Endodermal cell (in vitro differentiated cells): Measurements from ENCODE around the gene WDR54. TPM values are rescaled to one million over a fixed set of nuclear protein-coding genes. Genes with fewer than 3 reads are reported as not detected.
"Not testable (repeated sequence)": the region's sequence is repeated elsewhere in the genome, so short reads cannot be mapped to it uniquely, and the experiment has no call there.

Source experiments
- DNase-seq: peaks from one replicate; pipeline ENCODE4 v3.0.0-alpha.2; 2017
- H3K27ac ChIP-seq: 2 replicates; pipeline ENCODE4 v1.5.1; 2013; ENCODE audit warnings: mild to moderate bottlenecking, low read depth, low read length, moderate library complexity
- H3K27me3 ChIP-seq: 2 replicates; pipeline ENCODE4 v1.6.1; 2013; ENCODE audit warnings: mild to moderate bottlenecking, low read length, moderate library complexity; ENCODE audit not compliant: insufficient read depth, control insufficient read depth, poor library complexity, severe bottlenecking
- H3K36me3 ChIP-seq: 2 replicates; pipeline ENCODE4 v1.7.0; 2013; ENCODE audit warnings: mild to moderate bottlenecking, low read length, moderate library complexity; ENCODE audit not compliant: control insufficient read depth, insufficient read depth
- H3K4me1 ChIP-seq: one replicate; pipeline ENCODE4 v1.7.0; 2013; ENCODE audit warnings: low read length; ENCODE audit not compliant: control insufficient read depth, insufficient read depth
- H3K4me3 ChIP-seq: 2 replicates; pipeline ENCODE4 v1.5.1; 2013; ENCODE audit warnings: mild to moderate bottlenecking, low read length, moderate library complexity
- H3K9ac ChIP-seq: 2 replicates; pipeline ENCODE4 v1.6.1; 2013; ENCODE audit warnings: mild to moderate bottlenecking, low read length, moderate library complexity; ENCODE audit not compliant: poor library complexity, severe bottlenecking; ENCODE audit errors: extremely low read depth
- H3K9me3 ChIP-seq: 2 replicates; pipeline ENCODE4 v1.6.1; 2013; ENCODE audit warnings: mild to moderate bottlenecking, low read length, moderate library complexity; ENCODE audit not compliant: control insufficient read depth
- H3K27ac Mint-ChIP-seq: 2 replicates; pipeline ENCODE4 v1.8.0; 2020; ENCODE audit warnings: mixed read lengths
- H3K27me3 Mint-ChIP-seq: 2 replicates; pipeline ENCODE4 v1.8.0; 2021; ENCODE audit warnings: mild to moderate bottlenecking, mixed read lengths; ENCODE audit not compliant: insufficient read depth
- H3K36me3 Mint-ChIP-seq: 2 replicates; pipeline ENCODE4 v1.8.0; 2020; ENCODE audit warnings: low read depth, mixed read lengths
- H3K4me1 Mint-ChIP-seq: 2 replicates; pipeline ENCODE4 v1.8.0; 2020; ENCODE audit warnings: mixed read lengths
- H3K4me3 Mint-ChIP-seq: 2 replicates; pipeline ENCODE4 v1.8.0; 2020; ENCODE audit warnings: mild to moderate bottlenecking, moderate library complexity, mixed read lengths
- H3K9me3 Mint-ChIP-seq: 2 replicates; pipeline ENCODE4 v1.8.0; 2020; ENCODE audit warnings: mild to moderate bottlenecking, mixed read lengths
- WGBS, 2 experiments: methylation state at CpG; one replicate each; pipeline versions ENCODE4 v1.1.5 to v1.1.7; 2013; ENCODE audit warnings: missing lambda C conversion rate in 2 of 2, mixed read lengths in 1 of 2; ENCODE audit not compliant: insufficient coverage in 1 of 2, insufficient read length in 1 of 2; 5-methylcytosine and 5-hydroxymethylcytosine counted together
- total RNA-seq, 2 donors: library from RNA; stranded (reverse); fragmentation: NEBNext Ultra II Directional in 1 of 2; extraction: Animal tissue kit (Norgen Biotek cat#: 25700) in 1 of 2; gene quantifications; 2 replicates in 1 of 2; 3 replicates in 1 of 2; pipeline ENCODE4 v1.2.1, GENCODE V29; 2021
- TF ChIP-seq, protein P1 (sequence below): fragments of 200-600 bp; sonication (generic); conservative IDR thresholded peaks from 2 replicates; pipeline ENCODE4 v1.5.0; 2021; ENCODE audit warnings: antibody characterized with exemption, mild to moderate bottlenecking

The WDR54 gene
- total RNA-seq, 2 donors from 2014 or later: 43.1 to 69.4 TPM

DNA sequence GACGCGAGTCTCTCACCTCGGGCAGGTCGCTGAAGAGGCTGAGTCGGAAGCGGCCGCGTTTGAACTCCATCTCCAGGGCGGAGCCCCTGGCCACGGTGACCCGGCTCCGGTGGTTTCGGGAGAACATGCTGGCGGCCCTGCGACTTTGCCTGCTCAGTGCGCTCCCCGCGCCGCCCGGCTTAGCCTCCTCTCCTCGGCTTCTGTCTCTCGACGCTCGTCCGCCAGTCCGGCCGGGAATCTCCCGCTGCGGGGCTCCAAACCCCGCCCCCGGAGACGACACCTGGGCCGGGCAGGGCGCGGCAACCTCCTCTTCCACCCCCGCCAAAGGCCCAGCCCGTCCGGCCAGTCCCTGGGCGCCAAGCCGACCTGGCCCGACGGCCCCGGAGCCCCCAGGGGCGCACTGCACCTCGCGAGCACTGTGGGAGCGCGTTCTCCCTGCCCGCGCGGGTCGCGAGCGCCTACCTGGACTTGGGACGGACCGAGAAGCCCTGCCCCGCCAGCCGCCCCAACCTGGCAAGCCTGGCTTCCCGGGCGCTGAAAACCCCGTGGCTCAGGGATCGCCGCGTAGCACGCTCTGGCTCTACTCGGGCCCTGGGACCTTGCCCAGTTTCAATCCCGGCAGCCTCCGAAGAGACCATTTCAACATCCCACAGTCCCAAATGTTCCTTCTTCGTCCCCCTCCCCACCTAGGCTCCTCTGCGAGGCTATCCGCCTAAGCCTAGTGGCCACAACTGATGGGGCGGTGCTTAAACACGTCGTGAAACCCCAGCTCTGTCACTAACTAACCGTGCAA lies 20.4 kb downstream of the WDR54 start, which contains the start of gene RTKN:
Gene RTKN, minus strand, starts transcription at position 248 of the 793 bp plus-strand sequence. Its CDS starts 121 bp downstream, at position 127.
- 1 to 3% methylated on average over 12 to 75 of the region's 75 CpGs for WGBS, 2 experiments
- H3K36me3 ChIP-seq: peaks cover 27% of the 10 kb centered on the region
- TF ChIP-seq, protein P1, sequence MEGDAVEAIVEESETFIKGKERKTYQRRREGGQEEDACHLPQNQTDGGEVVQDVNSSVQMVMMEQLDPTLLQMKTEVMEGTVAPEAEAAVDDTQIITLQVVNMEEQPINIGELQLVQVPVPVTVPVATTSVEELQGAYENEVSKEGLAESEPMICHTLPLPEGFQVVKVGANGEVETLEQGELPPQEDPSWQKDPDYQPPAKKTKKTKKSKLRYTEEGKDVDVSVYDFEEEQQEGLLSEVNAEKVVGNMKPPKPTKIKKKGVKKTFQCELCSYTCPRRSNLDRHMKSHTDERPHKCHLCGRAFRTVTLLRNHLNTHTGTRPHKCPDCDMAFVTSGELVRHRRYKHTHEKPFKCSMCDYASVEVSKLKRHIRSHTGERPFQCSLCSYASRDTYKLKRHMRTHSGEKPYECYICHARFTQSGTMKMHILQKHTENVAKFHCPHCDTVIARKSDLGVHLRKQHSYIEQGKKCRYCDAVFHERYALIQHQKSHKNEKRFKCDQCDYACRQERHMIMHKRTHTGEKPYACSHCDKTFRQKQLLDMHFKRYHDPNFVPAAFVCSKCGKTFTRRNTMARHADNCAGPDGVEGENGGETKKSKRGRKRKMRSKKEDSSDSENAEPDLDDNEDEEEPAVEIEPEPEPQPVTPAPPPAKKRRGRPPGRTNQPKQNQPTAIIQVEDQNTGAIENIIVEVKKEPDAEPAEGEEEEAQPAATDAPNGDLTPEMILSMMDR: peak; percentile 25
- Mint-ChIP-seq H3K27ac (peak within 1 kb of the TSS; percentile 99), H3K27me3 (no peaks in the 10 kb centered on the region), H3K4me3 (peak within 1 kb of the TSS; percentile 96), H3K9me3 (no peaks in the 10 kb centered on the region), H3K36me3 (peaks cover 18% of the 10 kb centered on the region), H3K4me1 (peaks cover 35% of the 10 kb centered on the region)
- H3K4me3 ChIP-seq: peak within 1 kb of the TSS; percentile 96
- peak within 1 kb of the TSS; percentile 95 for H3K9ac ChIP-seq
- peaks cover 12% of the 10 kb centered on the region for H3K4me1 ChIP-seq
- H3K27ac ChIP-seq: peak within 1 kb of the TSS; percentile 98
- H3K27me3 ChIP-seq: no peaks in the 10 kb centered on the region
- DNase-seq: peak; percentile 94
- H3K9me3 ChIP-seq: no peaks in the 10 kb centered on the region

DNA sequence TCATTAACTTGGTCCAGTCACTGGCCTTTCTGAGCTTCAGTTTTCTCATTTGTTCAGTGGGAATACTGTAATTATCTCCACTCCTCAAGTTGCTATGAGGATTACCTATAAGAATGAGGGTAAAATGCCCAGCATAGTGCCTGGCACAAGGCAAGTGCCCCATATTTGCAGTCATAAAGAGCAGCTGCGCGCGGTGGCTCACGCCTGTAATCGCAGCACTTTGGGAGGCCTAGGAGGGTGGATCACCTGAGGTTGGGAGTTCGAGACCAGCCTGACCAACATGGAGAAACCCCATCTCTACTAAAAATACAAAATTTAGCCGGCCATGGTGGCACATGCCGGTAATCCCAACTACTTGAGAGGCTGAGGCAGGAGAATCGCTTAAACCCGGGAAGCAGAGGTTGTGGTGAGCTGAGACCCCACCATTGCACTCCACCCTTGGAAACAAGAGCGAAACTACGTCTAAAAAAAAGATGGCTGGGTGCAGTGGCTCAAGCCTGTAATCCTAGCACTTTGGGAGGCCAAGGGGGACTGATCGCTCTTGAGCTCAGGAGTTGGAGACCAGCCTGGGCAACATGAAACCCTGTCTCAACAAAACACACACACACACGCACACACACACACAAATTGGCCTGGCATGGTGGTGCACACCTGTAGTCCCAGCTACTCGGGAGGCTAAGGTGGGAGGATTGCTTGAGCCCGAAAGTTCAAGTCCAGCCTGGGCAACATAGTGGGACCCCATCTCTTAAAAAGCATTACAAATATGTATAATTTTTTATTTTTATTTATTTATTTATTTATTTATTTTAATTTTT lies 21.2 kb downstream of the WDR54 start:
- H3K27ac ChIP-seq, H3K27me3 Mint-ChIP-seq, H3K9me3 Mint-ChIP-seq, H3K9me3 ChIP-seq, DNase-seq, H3K27me3 ChIP-seq: not testable (repeated sequence)
- H3K4me3 ChIP-seq: peak overlapping the region; percentile 96
- peaks cover 14% of the 10 kb centered on the region for H3K36me3 Mint-ChIP-seq
- peak overlapping the region; percentile 95 for H3K9ac ChIP-seq
- peak overlapping the region; percentile 96 for H3K4me3 Mint-ChIP-seq
- H3K36me3 ChIP-seq: peaks cover 19% of the 10 kb centered on the region
- peaks cover 12% of the 10 kb centered on the region for H3K4me1 ChIP-seq
- peak overlapping the region; percentile 99 for H3K27ac Mint-ChIP-seq
- WGBS, 2 experiments: 76 to 86% methylated on average over 7 to 16 of the region's 16 CpGs
- H3K4me1 Mint-ChIP-seq: peaks cover 27% of the 10 kb centered on the region

DNA sequence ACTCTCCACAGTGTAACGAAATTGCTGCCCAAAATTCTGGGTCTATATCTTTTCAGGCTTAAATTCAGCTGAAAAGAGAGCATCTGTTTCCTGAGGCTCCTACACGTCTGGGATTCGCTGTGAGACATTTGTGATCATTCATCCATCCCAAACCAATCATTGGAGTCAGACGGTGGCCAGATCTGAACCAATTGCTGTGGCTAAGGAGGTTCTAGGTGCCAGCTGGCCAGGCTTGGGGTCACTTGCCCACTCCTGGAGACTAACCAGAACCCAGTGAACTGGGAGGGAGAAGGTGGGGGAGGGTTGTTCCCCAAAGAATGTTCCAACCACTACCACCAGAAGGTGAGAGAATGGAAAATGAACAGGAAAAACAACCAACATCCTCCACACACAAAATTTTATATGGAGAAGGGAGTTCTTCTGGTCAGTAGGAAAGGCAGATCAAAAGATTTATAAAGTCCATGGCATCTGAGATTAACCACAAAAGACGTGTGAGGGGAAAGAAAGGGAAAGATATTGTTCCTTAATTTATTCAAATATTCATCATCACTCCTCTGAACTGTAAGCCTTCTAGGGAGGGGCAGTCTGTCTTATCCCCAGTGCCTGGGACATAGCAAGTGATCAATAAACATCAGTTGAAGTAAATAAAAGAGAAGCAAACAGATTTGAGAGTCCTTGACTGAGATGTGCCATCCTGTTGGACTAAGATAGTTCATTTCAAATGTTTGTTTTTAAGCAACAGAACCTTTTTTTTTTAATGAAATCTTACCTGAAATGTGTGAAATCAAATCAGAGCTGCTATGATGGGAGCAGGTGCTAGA lies 23.2 kb downstream of the WDR54 start:
- no peak overlapping the region for H3K4me3 Mint-ChIP-seq
- DNase-seq: no peak
- H3K9me3 ChIP-seq: no peaks in the 10 kb centered on the region
- no peaks in the 10 kb centered on the region for H3K4me1 ChIP-seq
- H3K4me3 ChIP-seq: no peak overlapping the region
- H3K27ac ChIP-seq: no peak overlapping the region
- peaks cover 7% of the 10 kb centered on the region for H3K4me1 Mint-ChIP-seq
- no peaks in the 10 kb centered on the region for H3K27me3 Mint-ChIP-seq
- no peak overlapping the region for H3K9ac ChIP-seq
- TF ChIP-seq, protein P1: no peak
- 83 to 97% methylated on average over 3 to 4 of the region's 5 CpGs for WGBS, 2 experiments
- H3K36me3 ChIP-seq: no peaks in the 10 kb centered on the region
- no peaks in the 10 kb centered on the region for H3K9me3 Mint-ChIP-seq
- no peak overlapping the region for H3K27ac Mint-ChIP-seq
- no peaks in the 10 kb centered on the region for H3K27me3 ChIP-seq
- no peaks in the 10 kb centered on the region for H3K36me3 Mint-ChIP-seq
